PC-9 (cell line): ENCODE results near the gene INAVA. TPM values are rescaled to one million over a fixed set of nuclear protein-coding genes. Genes with fewer than 3 reads are reported as not detected.
"Not testable (repeated sequence)": the region's sequence is repeated elsewhere in the genome, so short reads cannot be mapped to it uniquely, and the experiment has no call there.

Source experiments
- BruUV-seq: library from RNA; stranded (reverse); fragments of 400-500 nt; replicated peaks from 2 replicates; lab custom pipeline; 2021; lab: Mats Ljungman, UMichigan
- CTCF ChIA-PET: fragments of 300-600 bp; sonication (Branson Sonifier 250); formaldehyde crosslinking; loops from one replicate; lab custom pipeline; 2022; ENCODE audit warnings: antibody characterized with exemption; lab: Charles Lee
- POLR2A ChIA-PET: fragments of 300-600 bp; sonication (Branson Sonifier 250); formaldehyde crosslinking; loops from one replicate; lab custom pipeline; 2022; ENCODE audit warnings: antibody characterized with exemption; ENCODE audit not compliant: unreplicated experiment; lab: Charles Lee
- DNase-seq, 2 experiments: peaks; one replicate each; pipeline versions ENCODE4 v3.0.0 to v3.0.0-alpha.2; 2015 to 2022; ENCODE audit warnings: mixed read lengths in 1 of 2
- H2AFZ ChIP-seq: fragments of 200-600 bp; sonication (generic); 2 replicates; pipeline ENCODE4 v1.8.1; 2017; ENCODE audit warnings: antibody characterized with exemption
- H3F3A ChIP-seq: fragments of 200-600 bp; sonication (generic); 2 replicates; pipeline ENCODE4 v1.8.1; 2017; ENCODE audit warnings: antibody characterized with exemption, mild to moderate bottlenecking, low read depth; ENCODE audit not compliant: insufficient read depth
- H3K27ac ChIP-seq: fragments of 200-600 bp; sonication (generic); 2 replicates; pipeline ENCODE4 v1.6.1; 2016; ENCODE audit warnings: mixed run types
- H3K27me3 ChIP-seq: fragments of 200-600 bp; sonication (generic); 2 replicates; pipeline ENCODE4 v1.6.1; 2016; ENCODE audit warnings: low read depth, mixed run types; ENCODE audit not compliant: insufficient read depth
- H3K36me3 ChIP-seq: fragments of 200-600 bp; sonication (generic); 2 replicates; pipeline ENCODE4 v1.6.1; 2016; ENCODE audit warnings: low read depth, mixed run types
- H3K4me1 ChIP-seq: fragments of 200-600 bp; sonication (generic); replicated peaks from 2 replicates; pipeline ENCODE4 v1.6.1; 2016; ENCODE audit warnings: mixed run types; ENCODE audit not compliant: insufficient read depth
- H3K4me2 ChIP-seq: fragments of 200-600 bp; sonication (generic); 2 replicates; pipeline ENCODE4 v1.6.1; 2017; ENCODE audit warnings: mixed run types
- H3K4me3 ChIP-seq: fragments of 200-600 bp; sonication (generic); 2 replicates; pipeline ENCODE4 v1.6.1; 2016; ENCODE audit warnings: mixed run types
- H3K79me2 ChIP-seq: fragments of 200-600 bp; sonication (generic); 2 replicates; pipeline ENCODE4 v1.6.1; 2017; ENCODE audit warnings: low read depth, mixed run types
- H3K9me2 ChIP-seq: fragments of 200-600 bp; sonication (generic); 2 replicates; pipeline ENCODE4 v1.8.1; 2017; ENCODE audit warnings: mild to moderate bottlenecking; ENCODE audit not compliant: insufficient read depth
- H3K9me3 ChIP-seq: fragments of 200-600 bp; sonication (generic); 2 replicates; pipeline ENCODE4 v1.8.1; 2016; ENCODE audit warnings: low read depth; ENCODE audit not compliant: insufficient read depth
- H4K20me1 ChIP-seq: fragments of 200-600 bp; sonication (generic); 2 replicates; pipeline ENCODE4 v1.8.1; 2017; ENCODE audit not compliant: insufficient read depth
- CTCF ChIP-seq: fragments of 200-600 bp; sonication (generic); conservative IDR thresholded peaks from 2 replicates; pipeline ENCODE4 v1.6.1; 2017; ENCODE audit warnings: mixed run types, antibody characterized with exemption, mild to moderate bottlenecking, moderate library complexity
- EZH2 ChIP-seq: fragments of 200-600 bp; sonication (generic); IDR thresholded peaks from 2 replicates; pipeline ENCODE4 v1.8.0; 2017; ENCODE audit warnings: antibody characterized with exemption, low read depth
- intact Hi-C: fragments of 100-400 bp; cut with micrococcal nuclease; formaldehyde crosslinking; loops from one replicate; pipeline ENCODE4 v1.10.0; 2022; ENCODE audit not compliant: unreplicated experiment
- total RNA-seq: library from RNA; stranded (reverse); gene quantifications from 2 replicates; pipeline ENCODE4 v1.2.3, GENCODE V29; 2021

Gene INAVA
- total RNA-seq, 1 experiment from 2014 or later, result 49.8 TPM

- DNase-seq, result no peak
- no TSS peak for BruUV-seq
- no peaks in the 10 kb centered on the region for H4K20me1 ChIP-seq
- H3K4me1 ChIP-seq, result no peaks in the 10 kb centered on the region
- H3K27ac ChIP-seq, result no peak overlapping the region
- POLR2A ChIA-PET, result no interaction called here
- no peaks in the 10 kb centered on the region for H3K9me3 ChIP-seq
- H3K4me3 ChIP-seq, result no peak overlapping the region
- H2AFZ ChIP-seq, result no peak overlapping the region
- no peaks in the 10 kb centered on the region for H3K79me2 ChIP-seq
- H3K36me3 ChIP-seq, result no peaks in the 10 kb centered on the region
- no peaks in the 10 kb centered on the region for H3K27me3 ChIP-seq
- CTCF ChIA-PET, result no interaction called here
- no peaks in the 10 kb centered on the region for H3K9me2 ChIP-seq
- TF ChIP-seq CTCF (no peak), EZH2 (no peak)
- no peak overlapping the region for H3K4me2 ChIP-seq
- intact Hi-C loops, result no loop called here
- H3F3A ChIP-seq, result no peaks in the 10 kb centered on the region
These were observed 66.2 kb downstream of the INAVA start for GRCh38 chr1:200960948-200961340.

- H2AFZ ChIP-seq, H3K36me3 ChIP-seq, H3K27me3 ChIP-seq, H3K9me2 ChIP-seq, H3K9me3 ChIP-seq, H3K4me2 ChIP-seq, H3K27ac ChIP-seq, H3K4me1 ChIP-seq, H3F3A ChIP-seq, DNase-seq, H4K20me1 ChIP-seq, H3K79me2 ChIP-seq, BruUV-seq, intact Hi-C loops, H3K4me3 ChIP-seq, POLR2A ChIA-PET: not testable (repeated sequence)
- CTCF ChIA-PET, result interaction anchor here (0.6 kb wide), 1 partner anchor 444 kb away, joined by 3 read pairs; no protein-coding TSS in a partner anchor
These were observed 67.5 kb downstream of the INAVA start for GRCh38 chr1:200962151-200962550.

GRCh38 chr1:200962631-200963030, 67.9 kb downstream of the INAVA start:
- Histone ChIP-seq H2AFZ (no peak overlapping the region), H3K79me2 (no peaks in the 10 kb centered on the region), H3K4me1 (no peaks in the 10 kb centered on the region), H3K9me2 (no peaks in the 10 kb centered on the region), H3K27me3 (no peaks in the 10 kb centered on the region), H3K36me3 (no peaks in the 10 kb centered on the region), H3K4me2 (no peak overlapping the region), H3K9me3 (no peaks in the 10 kb centered on the region), H3F3A (no peaks in the 10 kb centered on the region), H4K20me1 (no peaks in the 10 kb centered on the region), H3K27ac (no peak overlapping the region), H3K4me3 (no peak overlapping the region)
- TF ChIP-seq CTCF, result no peak
- TF ChIP-seq EZH2, result no peak
- DNase-seq, result no peak
- BruUV-seq, result no TSS peak
- intact Hi-C loops, result no loop called here
- POLR2A ChIA-PET, result no interaction called here
- CTCF ChIA-PET, result interaction anchor here (0.6 kb wide), 2 partner anchors 443 to 550 kb away, joined by 3 to 9 read pairs; no protein-coding TSS in a partner anchor

- H3F3A ChIP-seq, result no peaks in the 10 kb centered on the region
- POLR2A ChIA-PET, result no interaction called here
- DNase-seq, result no peak
- CTCF ChIA-PET, result interaction anchor here (0.6 kb wide), 2 partner anchors 16 to 550 kb away, joined by 3 to 9 read pairs; no protein-coding TSS in a partner anchor
- H3K27me3 ChIP-seq, result no peaks in the 10 kb centered on the region
- no peaks in the 10 kb centered on the region for H3K9me2 ChIP-seq
- no peak for TF ChIP-seq EZH2
- no peak for TF ChIP-seq CTCF
- no peaks in the 10 kb centered on the region for H3K9me3 ChIP-seq
- no peak overlapping the region for H2AFZ ChIP-seq
- no peaks in the 10 kb centered on the region for H3K4me1 ChIP-seq
- H3K4me3 ChIP-seq, result no peak overlapping the region
- H4K20me1 ChIP-seq, result no peaks in the 10 kb centered on the region
- BruUV-seq, result no TSS peak
- intact Hi-C loops, result no loop called here
- no peak overlapping the region for H3K27ac ChIP-seq
- no peaks in the 10 kb centered on the region for H3K36me3 ChIP-seq
- H3K4me2 ChIP-seq, result no peak overlapping the region
- no peaks in the 10 kb centered on the region for H3K79me2 ChIP-seq
These were observed 68.4 kb downstream of the INAVA start for GRCh38 chr1:200963076-200963475.

GRCh38 chr1:200963888-200964287, 69.2 kb downstream of the INAVA start:
- H3K4me3 ChIP-seq, H2AFZ ChIP-seq, H3K9me2 ChIP-seq, H3K27me3 ChIP-seq, H4K20me1 ChIP-seq, POLR2A ChIA-PET, intact Hi-C loops, H3K27ac ChIP-seq, H3F3A ChIP-seq, H3K79me2 ChIP-seq, CTCF ChIA-PET, H3K9me3 ChIP-seq, H3K4me2 ChIP-seq, H3K4me1 ChIP-seq, DNase-seq, BruUV-seq, H3K36me3 ChIP-seq: not testable (repeated sequence)
